Measurements from ENCODE around the gene PYCARD.

GRCh38 chr16:31216422-31217135 is 14.0 kb upstream of the PYCARD start, which contains the start of gene PYDC1:
- no peak for TF ChIP-seq CTCF (IDR thresholded peaks at IDR 0.05; ENCODE audit: low read depth, low read length)
- TF ChIP-seq EZH2phosphoT487 (IDR thresholded peaks at IDR 0.05; ENCODE audit: low read depth): no peak
